Sciatic nerve (tissue), 2 donors: ENCODE results near the gene GALNT3. TPM values are rescaled to one million over a fixed set of nuclear protein-coding genes. Genes with fewer than 3 reads are reported as not detected.

Experiments
- ATAC-seq: fragments of 200-7000 bp; cut with Tn5 transposase; one replicate; pipeline ENCODE4 v1.9.1; 2020; ENCODE audit warnings: mild to moderate bottlenecking, moderate library complexity
- DNase-seq: peaks from one replicate; pipeline ENCODE4 v3.0.0-alpha.2; 2020; ENCODE audit warnings: low spot score
- intact Hi-C: fragments of 100-400 bp; cut with DNase I; formaldehyde crosslinking; loops from one replicate; pipeline ENCODE4 v1.14.2; 2022
- total RNA-seq: library from RNA; stranded (reverse); fragmentation: NEBNext Ultra II Directional; extraction: Animal tissue kit (Norgen Biotek cat#: 25700); gene quantifications from one replicate; pipeline ENCODE4 v1.2.1, GENCODE V29; 2021
- donor health status: DM: no; HTN: no; CAD: no.
- donor health status: DM: no; HTN: no; CAD: no.

The GALNT3 gene
- 2.5 TPM for total RNA-seq

- DNase-seq (peak; percentile 52), ATAC-seq (peak; percentile 33)
- intact Hi-C loops, result no loop called here
Observed at GRCh38 chr2:165793779-165794535, at the start of gene GALNT3. GALNT3 (minus strand) TSS chr2:165794247; CDS start chr2:165770700, 23,547 bp downstream.

GRCh38 chr2:165843351-165843750 lies 49.3 kb upstream of the GALNT3 start:
- ATAC-seq (no peak), DNase-seq (no peak)
- intact Hi-C loops, result no loop called here

GRCh38 chr2:165840333-165840958 lies 46.4 kb upstream of the GALNT3 start:
- intact Hi-C loops, result no loop called here
- no peak for DNase-seq
- ATAC-seq, result no peak

GRCh38 chr2:165839610-165840009 lies 45.6 kb upstream of the GALNT3 start:
- ATAC-seq (no peak), DNase-seq (no peak)

GRCh38 chr2:165837122-165837521 lies 43.1 kb upstream of the GALNT3 start:
- intact Hi-C loops, result no loop called here
- ATAC-seq (no peak), DNase-seq (no peak)

More at GRCh38 chr2:165839610-165840009, 45.6 kb upstream of the GALNT3 start:
- intact Hi-C loops, result no loop called here

GRCh38 chr2:165835363-165835762 lies 41.3 kb upstream of the GALNT3 start:
- intact Hi-C loops, result no loop called here
- ATAC-seq (no peak), DNase-seq (no peak)

- intact Hi-C loops, result no loop called here
- DNase-seq (no peak), ATAC-seq (no peak)
Observed at GRCh38 chr2:165833156-165833555, 39.1 kb upstream of the GALNT3 start.

GRCh38 chr2:165827921-165828276 lies 33.9 kb upstream of the GALNT3 start:
- ATAC-seq, result no peak
- intact Hi-C loops, result no loop called here
- no peak for DNase-seq

- DNase-seq (no peak), ATAC-seq (no peak)
- intact Hi-C loops, result no loop called here
Observed at GRCh38 chr2:165827016-165827920, 33.2 kb upstream of the GALNT3 start.

- ATAC-seq, result no peak
- peak; percentile 61 for DNase-seq
- intact Hi-C loops, result no loop called here
Observed at GRCh38 chr2:165825041-165825440, 31.0 kb upstream of the GALNT3 start.

- ATAC-seq (peak; percentile 41), DNase-seq (no peak)
- intact Hi-C loops, result no loop called here
Observed at GRCh38 chr2:165820296-165820695, 26.2 kb upstream of the GALNT3 start.

- DNase-seq, result no peak
- intact Hi-C loops, result no loop called here
- no peak for ATAC-seq
Observed at GRCh38 chr2:165818920-165819319, 24.9 kb upstream of the GALNT3 start.

- no peak for ATAC-seq
- intact Hi-C loops, result no loop called here
- no peak for DNase-seq
Observed at GRCh38 chr2:165815299-165816141, 21.5 kb upstream of the GALNT3 start.

- intact Hi-C loops, result no loop called here
- no peak for DNase-seq
- no peak for ATAC-seq
Observed at GRCh38 chr2:165814473-165814872, 20.4 kb upstream of the GALNT3 start.

GRCh38 chr2:165811592-165812370 lies 17.7 kb upstream of the GALNT3 start:
- intact Hi-C loops, result no loop called here
- ATAC-seq, result no peak
- DNase-seq, result no peak

- ATAC-seq (no peak), DNase-seq (no peak)
- intact Hi-C loops, result no loop called here
Observed at GRCh38 chr2:165810418-165810817, 16.4 kb upstream of the GALNT3 start.

- DNase-seq (no peak), ATAC-seq (no peak)
- intact Hi-C loops, result no loop called here
Observed at GRCh38 chr2:165804719-165805118, 10.7 kb upstream of the GALNT3 start.

GRCh38 chr2:165803123-165803760 lies 9.2 kb upstream of the GALNT3 start:
- ATAC-seq (no peak), DNase-seq (no peak)
- intact Hi-C loops, result no loop called here
